IMR-90 (cell line): ENCODE data around the gene RHOT2. TPM values are rescaled to one million over a fixed set of nuclear protein-coding genes. Genes with fewer than 3 reads are reported as not detected.

ENCODE experiments used
- ATAC-seq: fragments of 200-7000 bp; cut with Tn5 transposase; 2 replicates; pipeline ENCODE4 v1.9.1; 2020; ENCODE audit warnings: low read depth, mild to moderate bottlenecking, moderate library complexity
- BruUV-seq: library from RNA; stranded (reverse); fragments of 400-500 nt; replicated peaks from 2 replicates; lab custom pipeline; 2021; lab: Mats Ljungman, UMichigan
- CTCF ChIA-PET: fragments of 300-600 bp; formaldehyde crosslinking; extraction: SDS; loops from one replicate; lab custom pipeline; 2021; ENCODE audit warnings: antibody characterized with exemption; lab: Yijun Ruan, JAX
- POLR2A ChIA-PET: fragments of 300-600 bp; sonication (Branson Sonifier 250); formaldehyde crosslinking; loops from one replicate; lab custom pipeline; 2022; ENCODE audit warnings: antibody characterized with exemption; ENCODE audit not compliant: unreplicated experiment; lab: Charles Lee
- DNase-seq: peaks from one replicate; pipeline ENCODE4 v3.0.0; 2013
- H2AFZ ChIP-seq: replicated peaks from 2 replicates; pipeline ENCODE3; 2013; ENCODE audit warnings: low read length, mild to moderate bottlenecking; ENCODE audit not compliant: poor library complexity
- H2AK5ac ChIP-seq: 2 replicates; pipeline ENCODE4 v1.6.1; 2013; ENCODE audit warnings: low read depth, low read length, inconsistent platforms
- H2AK9ac ChIP-seq: replicated peaks from 2 replicates; pipeline ENCODE3; 2013; ENCODE audit warnings: mild to moderate bottlenecking, low read depth, low read length, moderate library complexity; ENCODE audit not compliant: poor library complexity
- H2BK120ac ChIP-seq: 2 replicates; pipeline ENCODE4 v1.6.1; 2013; ENCODE audit warnings: low read depth, low read length, inconsistent platforms
- H2BK15ac ChIP-seq: 3 replicates; pipeline ENCODE4 v1.6.1; 2013; ENCODE audit warnings: low read depth, low read length, inconsistent platforms
- H2BK20ac ChIP-seq: 2 replicates; pipeline ENCODE4 v1.6.1; 2013; ENCODE audit warnings: low read depth, mild to moderate bottlenecking, inconsistent platforms, low read length, moderate library complexity
- H2BK5ac ChIP-seq: 2 replicates; pipeline ENCODE4 v1.6.1; 2013; ENCODE audit warnings: mild to moderate bottlenecking, low read depth, low read length, inconsistent platforms; ENCODE audit not compliant: poor library complexity, severe bottlenecking
- H3K14ac ChIP-seq: replicated peaks from 2 replicates; pipeline ENCODE4 v1.6.1; 2013; ENCODE audit warnings: low read depth, low read length, inconsistent platforms
- H3K18ac ChIP-seq: 2 replicates; pipeline ENCODE4 v1.6.1; 2013; ENCODE audit warnings: low read depth, low read length, control low read depth
- H3K23ac ChIP-seq: 2 replicates; pipeline ENCODE4 v1.6.1; 2013; ENCODE audit warnings: low read depth, low read length, inconsistent platforms
- H3K27ac ChIP-seq: 2 replicates; pipeline ENCODE4 v1.5.1; 2013; ENCODE audit warnings: mild to moderate bottlenecking, control low read depth, low read length; ENCODE audit not compliant: insufficient read depth
- H3K27me3 ChIP-seq: 2 replicates; pipeline ENCODE4 v1.6.1; 2013; ENCODE audit warnings: low read length; ENCODE audit not compliant: control insufficient read depth, insufficient read depth
- H3K36me3 ChIP-seq: 2 replicates; pipeline ENCODE4 v1.6.1; 2013; ENCODE audit warnings: low read length, mixed read lengths; ENCODE audit not compliant: control insufficient read depth, insufficient read depth
- H3K4ac ChIP-seq: 2 replicates; pipeline ENCODE4 v1.6.1; 2013; ENCODE audit warnings: low read depth, low read length, inconsistent platforms
- H3K4me1 ChIP-seq: 2 replicates; pipeline ENCODE4 v1.6.1; 2013; ENCODE audit warnings: low read length, mixed read lengths; ENCODE audit not compliant: control insufficient read depth, insufficient read depth
- H3K4me2 ChIP-seq: 2 replicates; pipeline ENCODE4 v1.6.1; 2013; ENCODE audit warnings: low read depth, mild to moderate bottlenecking, control low read depth, low read length, moderate library complexity
- H3K4me3 ChIP-seq: 2 replicates; pipeline ENCODE4 v1.5.1; 2013; ENCODE audit warnings: low read depth, mild to moderate bottlenecking, control low read depth, low read length, moderate library complexity; ENCODE audit not compliant: insufficient read depth
- H3K56ac ChIP-seq: 2 replicates; pipeline ENCODE4 v1.6.1; 2013; ENCODE audit warnings: low read length, inconsistent platforms; ENCODE audit not compliant: insufficient read depth; ENCODE audit errors: extremely low read depth
- H3K79me1 ChIP-seq, 2 experiments: 2 replicates each; pipeline ENCODE4 v1.6.1; 2013; ENCODE audit warnings: low read length in 2 of 2, inconsistent platforms in 1 of 2, low read depth in 1 of 2
- H3K9ac ChIP-seq: 2 replicates; pipeline ENCODE4 v1.6.1; 2013; ENCODE audit warnings: low read depth, low read length, control low read depth
- H3K9me1 ChIP-seq: 2 replicates; pipeline ENCODE4 v1.6.1; 2013; ENCODE audit warnings: low read length, inconsistent platforms; ENCODE audit not compliant: insufficient read depth
- H3K9me3 ChIP-seq: 2 replicates; pipeline ENCODE4 v1.6.1; 2013; ENCODE audit warnings: low read length; ENCODE audit not compliant: control insufficient read depth, insufficient read depth
- H4K20me1 ChIP-seq: 2 replicates; pipeline ENCODE4 v1.6.1; 2013; ENCODE audit warnings: low read length, inconsistent platforms; ENCODE audit not compliant: insufficient read depth
- H4K5ac ChIP-seq: 2 replicates; pipeline ENCODE4 v1.6.1; 2013; ENCODE audit warnings: mild to moderate bottlenecking, low read depth, low read length, control low read depth
- H4K8ac ChIP-seq, 2 experiments: 2 replicates each; pipeline ENCODE4 v1.6.1; 2013; ENCODE audit warnings: low read depth in 2 of 2, low read length in 2 of 2, control low read depth in 1 of 2, inconsistent platforms in 1 of 2
- H4K91ac ChIP-seq: 2 replicates; pipeline ENCODE4 v1.6.1; 2013; ENCODE audit warnings: low read depth, low read length, inconsistent platforms; ENCODE audit not compliant: insufficient read depth
- CHD1 ChIP-seq: IDR thresholded peaks from 2 replicates; pipeline ENCODE4 v1.6.1; 2012; ENCODE audit warnings: low read depth, low read length, improper control_type of control experiment
- RFX5 ChIP-seq: IDR thresholded peaks from 2 replicates; pipeline ENCODE4 v1.8.0; 2012; ENCODE audit warnings: low read depth, mild to moderate bottlenecking, low read length, moderate library complexity
- WGBS, 2 experiments: methylation state at CpG; one replicate each; pipeline versions ENCODE4 v1.1.5 to v1.1.7; 2013; ENCODE audit warnings: missing lambda C conversion rate in 2 of 2; ENCODE audit not compliant: insufficient read length in 1 of 2; ENCODE audit errors: extremely low coverage in 2 of 2; 5-methylcytosine and 5-hydroxymethylcytosine counted together
- dilution Hi-C: fragments of 300-500 bp; cut with HindIII; formaldehyde crosslinking; loops from one replicate; pipeline ENCODE4 v1.14.3; 2018; ENCODE audit warnings: low sequenced_read_pairs; ENCODE audit not compliant: unreplicated experiment
- in situ Hi-C: fragments of 300-500 bp; cut with MboI; formaldehyde crosslinking; loops from 3 replicates; pipeline ENCODE4 v1.14.3; 2019; ENCODE audit warnings: low sequenced_read_pairs, inconsistent platforms, mixed read lengths
- intact Hi-C: fragments of 100-400 bp; cut with micrococcal nuclease; formaldehyde crosslinking; loops from 2 replicates; pipeline ENCODE4 v1.10.0; 2022
- polyA plus RNA-seq, 3 experiments: library from polyadenylated mRNA; depleted of rRNA; stranded (reverse); fragments of >200 nt; gene quantifications; 2 replicates each; pipeline ENCODE4 v1.2.3, GENCODE V29; 2012; ENCODE audit warnings: low replicate concordance in 1 of 3
- total RNA-seq: library from RNA; depleted of rRNA; stranded (reverse); fragments of >200 nt; gene quantifications from 2 replicates; pipeline ENCODE4 v1.2.3, GENCODE V29; 2012

RHOT2 gene
- total and polyA plus RNA-seq, 2 of the 4 experiments (the other 2 are of a cell fraction), result 20.3 to 181 TPM

GRCh38 chr16:669666-670065 is 1.7 kb downstream of the RHOT2 start:
- no peak for TF ChIP-seq RFX5
- TF ChIP-seq CHD1, result no peak
- peak overlapping the region; percentile 93; the same call in 1 of the 2 replicates for H3K4me2 ChIP-seq
- intact Hi-C loops (no loop called here), dilution Hi-C loops (no loop called here), in situ Hi-C loops (no loop called here)
- H2AFZ ChIP-seq, result no peak overlapping the region
- H3K27ac ChIP-seq, result no peak overlapping the region
- ATAC-seq (no peak), DNase-seq (no peak)
- no peak overlapping the region for H2BK5ac ChIP-seq
- peaks cover 6% of the 10 kb centered on the region for H3K4me1 ChIP-seq
- WGBS, 2 experiments, result 100% methylated on average over 5 of the region's 13 CpGs; no CpG with 5 or more reads in 1 of the 2 experiments
- no peak overlapping the region for H4K8ac ChIP-seq
- ChIA-PET POLR2A (no interaction called here), CTCF (no interaction called here)
- peaks cover 47% of the 10 kb centered on the region for H3K36me3 ChIP-seq
- peak overlapping the region; percentile 55 for H2AK9ac ChIP-seq
- peaks cover 22% of the 10 kb centered on the region for H4K20me1 ChIP-seq
- peaks cover 6% of the 10 kb centered on the region for H3K9me1 ChIP-seq
- H2BK120ac ChIP-seq, result no peak overlapping the region
- H3K18ac ChIP-seq, result no peak overlapping the region
- H3K9me3 ChIP-seq, result no peaks in the 10 kb centered on the region
- H2BK20ac ChIP-seq, result no peak overlapping the region
- no peak overlapping the region for H3K56ac ChIP-seq
- H3K27me3 ChIP-seq, result no peaks in the 10 kb centered on the region
- H4K91ac ChIP-seq, result no peak overlapping the region
- H3K14ac ChIP-seq, result no peak overlapping the region
- H3K4ac ChIP-seq, result no peak overlapping the region
- BruUV-seq, result no TSS peak
- H3K4me3 ChIP-seq, result peak overlapping the region; percentile 68; the same call in 1 of the 2 replicates
- no peak overlapping the region for H3K9ac ChIP-seq
- no peak overlapping the region for H3K23ac ChIP-seq
- no peak overlapping the region for H2BK15ac ChIP-seq
- H3K79me1 ChIP-seq, result peaks cover 0 to 29% of the 10 kb centered on the region in 2 experiments; a peak in 1 of 4 replicates
- no peak overlapping the region for H4K5ac ChIP-seq
- no peak overlapping the region for H2AK5ac ChIP-seq
